T1000 (cell line): Measurements from ENCODE around the gene SRRM2.

Source experiments
- DNase-seq: peaks from one replicate; lab custom pipeline; 2025; ENCODE audit warnings: mixed read lengths; lab: John Stamatoyannopoulos, UW

The SRRM2 gene

GRCh38 chr16:2798723-2799204 lies 46.3 kb downstream of the SRRM2 start:
- no peak for DNase-seq

GRCh38 chr16:2799205-2799858 lies 46.9 kb downstream of the SRRM2 start:
- no peak for DNase-seq

- no peak for DNase-seq
Observed at GRCh38 chr16:2799859-2800226, 47.4 kb downstream of the SRRM2 start.

GRCh38 chr16:2803545-2804195 lies 51.2 kb downstream of the SRRM2 start:
- no peak for DNase-seq

GRCh38 chr16:2804728-2805127 lies 52.3 kb downstream of the SRRM2 start:
- DNase-seq = no peak

GRCh38 chr16:2806286-2806685 lies 53.8 kb downstream of the SRRM2 start:
- no peak for DNase-seq

GRCh38 chr16:2808181-2808580 lies 55.7 kb downstream of the SRRM2 start:
- no peak for DNase-seq

- no peak for DNase-seq
Observed at GRCh38 chr16:2809149-2809760, 56.8 kb downstream of the SRRM2 start.

- DNase-seq = no peak
Observed at GRCh38 chr16:2810651-2811050, 58.2 kb downstream of the SRRM2 start.

- no peak for DNase-seq
Observed at GRCh38 chr16:2811703-2812471, 59.4 kb downstream of the SRRM2 start.

GRCh38 chr16:2813771-2814221 lies 61.4 kb downstream of the SRRM2 start:
- DNase-seq = no peak

- DNase-seq = no peak
Observed at GRCh38 chr16:2814551-2815298, 62.3 kb downstream of the SRRM2 start.

- DNase-seq = no peak
Observed at GRCh38 chr16:2815299-2815771, 62.9 kb downstream of the SRRM2 start.

- DNase-seq = no peak
Observed at GRCh38 chr16:2816751-2817339, 64.4 kb downstream of the SRRM2 start, which contains the start of gene PRSS21. PRSS21 (plus strand) TSS chr16:2817237; CDS start chr16:2817269, 32 bp downstream.

- no peak for DNase-seq
Observed at GRCh38 chr16:2817340-2818271, 65.2 kb downstream of the SRRM2 start.

GRCh38 chr16:2818272-2818876 lies 65.9 kb downstream of the SRRM2 start:
- DNase-seq = no peak

- no peak for DNase-seq
Observed at GRCh38 chr16:2819179-2819938, 66.9 kb downstream of the SRRM2 start.

GRCh38 chr16:2819939-2820835 lies 67.7 kb downstream of the SRRM2 start:
- DNase-seq = no peak
